Activated T-cell treated with anti-CD3 and anti-CD28 coated beads for 48 hours (primary cell): ENCODE results near the gene PIK3R5.

Source experiments
- DNase-seq: peaks from one replicate; pipeline ENCODE4 v3.0.0-alpha.2; 2020; ENCODE audit warnings: low read depth

The PIK3R5 gene

DNA sequence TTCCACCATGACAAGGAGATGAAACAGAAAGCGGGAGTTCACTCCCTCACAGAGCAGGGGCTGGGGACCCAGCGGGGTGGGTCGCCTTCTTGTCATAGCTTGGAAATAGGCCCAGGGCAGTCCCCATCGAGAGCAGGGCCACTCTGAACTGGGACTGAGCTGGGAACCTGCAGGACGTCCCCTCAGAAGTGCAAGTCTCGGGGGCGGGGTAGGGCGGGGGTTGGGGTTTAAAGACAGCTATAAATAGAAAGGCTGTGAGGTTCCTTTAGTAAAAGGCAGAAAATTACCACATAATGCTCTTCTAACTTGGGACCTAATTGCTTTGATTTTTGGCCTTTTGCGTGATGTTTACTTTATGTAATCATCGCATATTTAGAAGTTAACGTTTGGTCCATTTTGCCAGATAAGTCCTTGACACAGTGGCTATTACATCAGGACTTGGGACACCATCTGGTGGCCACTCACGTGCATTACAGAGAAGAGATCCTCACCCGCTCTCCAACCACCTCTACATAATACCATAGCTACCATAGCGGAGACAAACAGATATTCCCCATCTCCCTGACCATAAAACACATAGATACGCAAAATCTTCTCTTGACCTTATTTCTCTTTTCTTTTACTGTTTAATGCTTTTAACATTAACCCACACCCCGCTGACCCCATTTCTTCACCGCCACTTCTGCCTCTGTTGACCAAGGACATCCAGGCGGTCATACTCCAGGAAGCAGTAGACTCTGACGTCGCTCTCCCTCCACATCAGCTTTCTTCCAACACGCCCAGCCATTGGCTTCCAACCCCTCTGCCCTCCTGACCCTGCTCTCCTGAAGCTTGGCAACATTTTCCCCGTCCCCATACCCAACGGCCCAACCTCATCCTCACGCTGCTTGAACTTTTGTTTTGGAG, 70.6 kb downstream of the PIK3R5 start:
- peak; percentile 30 for DNase-seq

DNA sequence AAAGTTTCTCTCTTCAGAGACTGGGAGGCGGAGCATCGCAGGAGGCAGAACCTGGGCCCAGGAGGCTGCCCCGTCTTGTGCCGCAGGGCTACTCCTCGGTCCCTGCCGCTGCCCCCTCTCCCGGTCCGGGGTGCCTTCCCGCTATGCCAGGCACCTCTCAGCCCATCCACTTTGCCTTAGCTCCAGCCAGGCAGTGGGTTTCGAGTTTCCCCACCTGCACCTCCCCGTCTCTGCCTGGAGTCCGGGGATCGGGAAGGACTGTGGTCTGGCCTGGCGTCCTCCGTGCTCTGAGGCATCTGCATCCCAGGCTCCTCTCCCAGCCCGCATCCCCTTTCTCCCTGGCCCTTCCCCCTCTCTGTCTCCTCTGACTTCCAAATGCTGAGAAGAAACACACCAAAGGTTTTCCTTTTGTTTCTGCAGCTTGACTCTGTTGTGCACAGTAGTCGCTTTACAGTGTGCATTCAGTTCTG, 71.3 kb downstream of the PIK3R5 start:
- no peak for DNase-seq

DNA sequence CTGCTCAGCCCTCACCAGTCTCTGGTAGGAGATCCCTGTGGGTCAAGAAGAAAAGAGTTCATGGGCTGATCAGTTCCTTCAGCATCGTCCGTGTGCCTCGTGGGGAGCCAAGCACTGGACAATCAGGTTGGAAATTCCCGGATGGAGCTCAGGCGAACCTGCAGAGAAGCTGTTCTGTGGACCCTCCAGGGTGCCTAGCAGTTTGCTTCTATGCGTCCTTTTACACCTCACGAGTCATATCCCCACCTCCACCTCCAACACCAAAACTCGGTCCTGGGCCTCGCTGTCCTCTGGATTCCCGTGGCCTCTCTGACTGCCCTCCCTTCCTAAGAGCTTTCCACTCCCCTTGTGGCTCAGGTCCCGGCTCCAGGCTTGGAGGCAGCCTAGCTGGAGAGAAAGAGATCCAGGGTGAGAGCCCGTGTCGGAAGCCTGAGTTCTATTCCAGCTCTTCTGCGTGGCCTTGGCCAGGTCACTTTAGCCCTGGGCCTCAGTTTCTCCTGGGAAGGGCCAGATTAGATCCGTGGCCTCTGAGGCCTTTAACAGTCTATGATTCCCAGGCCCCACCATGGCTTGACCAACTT, 71.8 kb downstream of the PIK3R5 start:
- no peak for DNase-seq

DNA sequence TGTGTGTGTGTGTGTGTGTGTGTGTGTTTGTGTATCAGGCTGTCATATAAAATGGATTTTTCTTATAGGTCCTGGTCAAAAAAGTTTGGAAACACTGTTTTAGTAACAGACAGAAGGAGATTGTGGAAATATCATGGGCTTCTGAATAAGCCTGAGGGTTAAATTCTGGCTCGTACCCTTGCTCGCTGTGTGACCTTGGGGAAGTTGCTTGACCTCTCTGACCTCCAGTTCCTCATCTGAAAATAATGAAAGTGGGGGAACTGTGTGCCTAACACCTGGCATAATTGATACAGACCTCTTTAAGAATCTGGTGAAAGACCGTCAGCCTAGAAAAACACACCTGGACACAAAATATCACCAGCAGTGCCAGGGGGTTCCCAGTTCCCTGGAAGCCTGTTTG, 72.4 kb downstream of the PIK3R5 start:
- DNase-seq, result no peak

DNA sequence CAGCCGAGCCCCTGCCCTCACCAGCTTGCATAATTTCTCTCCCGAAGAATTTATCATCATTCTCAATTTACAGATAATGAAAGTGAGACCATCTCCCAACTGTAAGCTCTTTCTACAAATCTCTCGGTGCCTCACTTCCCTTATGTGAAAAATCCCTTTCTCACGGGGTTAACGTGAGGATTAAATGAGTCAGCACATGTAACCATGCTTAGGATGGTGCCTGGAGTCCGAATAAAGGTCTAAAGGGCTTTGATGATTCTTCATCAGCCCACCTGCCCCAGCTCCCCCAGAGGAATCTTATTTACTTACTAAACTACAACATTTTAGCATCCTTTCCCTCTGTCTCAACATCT, 73.2 kb downstream of the PIK3R5 start:
- no peak for DNase-seq

DNA sequence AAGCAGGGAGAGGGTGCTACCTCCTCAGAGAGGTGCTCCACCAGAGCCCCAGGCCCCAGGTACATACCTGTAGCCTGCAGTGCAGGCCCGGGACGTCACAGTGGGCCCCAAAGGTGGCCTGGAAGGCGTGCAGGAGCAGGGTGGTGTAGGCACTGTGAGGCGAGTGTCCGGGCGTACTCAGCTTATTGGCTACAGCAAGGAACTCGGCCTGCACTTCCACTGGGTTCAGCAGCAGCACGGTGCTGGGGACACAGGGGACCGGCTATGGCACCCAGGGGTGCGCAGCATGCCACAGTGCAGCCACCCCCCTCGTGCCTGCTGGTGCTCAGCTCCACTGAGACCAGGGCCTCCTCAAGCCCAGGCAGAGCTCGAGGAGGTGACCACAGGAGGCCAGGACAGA, 74.8 kb downstream of the PIK3R5 start:
- no peak for DNase-seq

DNA sequence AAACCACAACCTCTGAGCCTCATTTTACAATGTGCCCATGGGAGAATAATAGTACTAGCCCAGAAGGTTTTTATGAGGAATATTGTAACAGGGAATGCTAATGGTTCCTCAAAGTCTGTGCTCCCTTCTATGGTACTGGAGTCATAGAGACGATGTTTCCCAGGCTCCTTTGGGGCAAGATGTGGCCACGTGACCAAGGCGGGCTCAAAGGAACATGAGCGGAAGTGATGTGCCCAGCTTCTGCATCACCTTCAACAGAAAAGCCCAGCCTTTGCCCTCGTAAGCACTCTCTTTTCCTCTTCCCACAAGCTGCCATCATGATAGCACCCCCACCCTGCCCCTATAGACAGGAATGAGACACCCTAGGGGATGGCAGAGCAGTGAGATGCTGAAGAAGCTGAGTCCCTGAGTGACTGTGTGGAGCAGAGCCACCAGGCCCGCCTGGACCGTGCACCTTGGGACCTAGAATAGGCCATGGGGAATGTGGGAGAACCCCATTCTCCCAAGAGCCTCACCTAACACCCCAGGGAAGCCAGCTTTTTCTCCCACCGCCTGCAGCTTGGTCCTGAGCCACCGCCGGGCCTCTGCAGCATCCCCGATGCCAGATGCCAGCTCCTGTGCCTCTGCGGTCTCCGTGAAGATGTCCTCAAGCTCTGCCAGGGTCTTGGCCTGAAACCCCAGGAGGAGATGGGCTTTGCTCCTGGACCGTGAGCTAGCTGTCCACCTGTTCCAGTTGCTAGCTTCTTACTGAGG, 75.9 kb downstream of the PIK3R5 start:
- DNase-seq, result no peak

DNA sequence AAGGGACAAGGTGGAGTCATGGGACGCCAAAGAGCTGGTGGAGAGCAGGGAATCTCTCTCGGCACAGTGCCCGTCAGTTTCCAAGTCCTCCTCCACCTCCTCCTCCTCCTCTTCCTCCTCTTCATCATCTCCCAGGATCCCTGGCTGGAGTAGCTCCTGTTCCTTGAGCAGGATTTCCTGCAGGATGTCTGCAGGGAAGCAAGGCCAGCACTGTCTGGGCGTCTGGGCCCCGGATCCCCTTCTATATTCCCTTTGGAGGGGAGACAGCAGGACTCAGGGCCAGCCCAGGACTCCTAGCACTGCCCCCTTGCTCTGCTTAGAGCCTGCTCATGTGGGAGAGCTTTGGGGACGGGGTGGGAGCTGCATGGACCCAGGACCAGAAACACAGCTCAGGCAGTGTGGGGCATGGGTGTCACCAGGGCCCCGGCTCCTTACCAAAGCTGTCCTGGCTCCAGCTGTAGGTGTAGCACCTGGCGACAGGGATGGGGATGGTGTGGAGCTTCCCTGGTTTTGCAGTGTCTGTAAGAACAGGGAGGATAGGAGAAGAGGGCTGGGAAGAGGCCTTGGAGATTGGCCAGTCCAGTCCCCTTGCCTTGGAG, 76.7 kb downstream of the PIK3R5 start:
- no peak for DNase-seq

DNA sequence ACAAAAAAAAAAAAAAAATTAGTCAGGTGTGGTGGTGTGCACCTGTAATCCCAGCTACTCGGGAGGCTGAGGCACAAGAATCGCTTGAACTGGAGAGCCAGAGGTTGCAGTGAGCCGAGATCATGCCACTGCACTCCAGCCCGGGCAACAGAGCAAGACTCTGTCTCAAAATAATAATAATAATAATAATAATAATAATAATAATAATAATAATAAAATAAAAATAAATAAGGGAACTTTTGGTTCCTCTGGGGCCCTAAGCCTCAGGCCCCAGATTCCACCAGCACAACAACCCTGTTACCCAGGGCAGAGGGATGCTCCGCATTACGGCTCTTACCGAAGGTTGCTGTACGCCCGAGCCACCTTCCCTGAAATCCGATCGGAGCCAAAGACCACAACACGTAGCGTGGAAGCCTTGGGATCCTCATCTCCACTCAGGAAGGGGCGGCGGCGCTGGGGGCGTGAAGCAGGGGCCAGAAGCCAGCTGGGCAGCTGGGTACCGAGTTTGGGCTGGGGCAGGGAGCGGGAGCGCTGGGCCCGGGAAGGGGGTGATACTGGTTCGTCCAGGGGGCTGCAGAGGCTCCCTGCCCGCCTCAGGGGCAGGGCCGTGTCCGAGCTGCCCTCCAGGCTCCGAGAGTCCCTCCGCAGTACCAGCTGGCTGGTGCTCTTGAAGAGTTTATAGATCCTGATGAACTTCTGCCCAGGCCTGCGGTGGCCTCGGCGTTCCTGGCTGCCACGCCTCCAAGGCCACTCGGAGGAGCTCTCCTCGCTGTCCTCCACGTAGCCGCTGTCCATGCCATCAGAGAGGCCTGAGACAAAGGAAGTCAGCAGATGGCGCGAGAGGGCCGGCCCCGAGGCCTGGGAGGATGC, 77.4 kb downstream of the PIK3R5 start:
- no peak for DNase-seq

DNA sequence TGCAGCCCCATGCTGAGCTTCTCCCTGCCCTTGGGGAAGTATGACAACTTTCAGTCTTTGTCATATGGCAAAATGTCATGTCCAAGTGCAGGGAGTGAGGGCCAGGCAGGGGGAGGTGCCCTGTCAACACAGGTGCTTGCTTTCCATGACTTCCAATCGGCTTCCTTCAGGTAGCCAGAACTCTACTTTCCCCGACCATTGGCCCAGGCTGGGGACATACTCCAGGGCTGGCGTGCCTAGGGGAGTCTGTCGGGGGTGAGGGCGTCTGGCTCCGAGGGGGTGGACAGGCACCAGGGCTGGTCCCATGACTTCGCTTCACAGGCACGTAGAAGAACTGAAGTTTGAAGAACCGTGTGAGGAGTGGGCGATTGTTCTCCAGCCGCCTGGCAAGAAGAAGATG, 78.2 kb downstream of the PIK3R5 start:
- no peak for DNase-seq

DNA sequence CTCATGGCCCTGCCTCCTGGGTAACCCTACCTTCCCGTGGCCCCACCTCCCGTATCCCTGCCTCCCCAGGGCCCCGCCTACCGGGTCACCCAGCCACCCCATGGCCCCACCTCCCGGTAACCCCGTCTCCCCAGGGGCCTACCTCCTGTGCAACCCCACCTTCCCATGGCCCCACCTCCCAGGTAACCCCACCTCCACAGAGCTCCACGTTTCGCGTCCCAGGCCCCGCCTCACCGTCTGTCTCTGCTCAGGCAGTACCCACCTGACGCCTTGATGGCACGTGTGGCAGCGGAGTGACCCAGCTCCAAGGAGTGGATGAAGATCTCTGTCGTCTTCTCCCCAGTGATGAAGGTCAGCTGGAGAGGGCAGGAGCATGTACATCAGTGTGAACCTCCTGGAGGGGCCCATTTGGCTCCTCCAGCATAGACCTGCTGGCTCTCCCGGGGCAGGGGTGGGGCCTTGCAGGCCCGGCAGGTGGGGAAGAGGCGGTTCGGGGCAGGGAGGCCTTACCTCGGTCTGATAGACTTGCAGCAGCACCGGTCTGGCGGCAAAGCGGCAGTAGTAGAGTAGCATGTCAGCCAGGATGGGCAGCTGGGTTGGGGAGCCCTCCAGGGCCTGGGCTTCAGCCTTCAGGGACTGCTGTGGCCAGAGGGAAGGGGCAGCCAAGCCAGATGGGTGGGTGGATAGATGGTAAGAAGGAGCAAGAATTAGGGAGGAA, 79.4 kb downstream of the PIK3R5 start:
- DNase-seq, result no peak

DNA sequence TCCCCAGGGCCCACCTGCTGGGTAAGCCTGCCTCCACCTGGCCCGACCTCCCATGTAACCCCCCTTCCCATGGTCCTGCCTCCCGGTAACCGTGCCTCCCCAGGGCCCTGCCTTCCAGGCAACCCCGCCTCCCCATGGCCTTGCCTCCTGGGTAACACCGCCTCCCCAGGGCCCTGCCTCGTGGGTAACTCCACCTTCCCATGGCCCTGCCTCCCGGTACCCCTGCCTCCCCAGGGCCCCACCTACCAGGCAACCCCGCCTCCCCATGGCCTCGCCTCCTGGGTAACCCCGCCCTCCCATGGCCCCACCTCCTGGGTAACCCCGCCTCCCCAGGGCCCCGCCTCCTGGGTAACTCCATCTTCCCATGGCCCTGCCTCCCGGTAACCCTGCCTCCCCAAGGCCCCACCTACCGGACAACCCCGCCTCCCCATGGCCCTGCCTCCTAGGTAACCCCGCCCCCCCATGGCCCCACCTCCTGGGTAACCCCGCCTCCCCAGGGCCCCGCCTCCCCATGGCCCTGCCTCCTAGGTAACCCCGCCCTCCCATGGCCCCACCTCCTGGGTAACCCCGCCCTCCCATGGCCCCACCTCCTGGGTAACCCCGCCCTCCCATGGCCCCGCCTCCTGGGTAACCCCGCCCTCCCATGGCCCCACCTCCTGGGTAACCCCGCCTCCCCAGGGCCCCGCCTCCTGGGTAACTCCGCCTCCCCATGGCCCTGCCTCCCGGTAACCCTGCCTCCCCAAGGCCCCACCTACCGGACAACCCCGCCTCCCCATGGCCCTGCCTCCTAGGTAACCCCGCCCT, 80.1 kb downstream of the PIK3R5 start:
- DNase-seq, result peak; percentile 34

DNA sequence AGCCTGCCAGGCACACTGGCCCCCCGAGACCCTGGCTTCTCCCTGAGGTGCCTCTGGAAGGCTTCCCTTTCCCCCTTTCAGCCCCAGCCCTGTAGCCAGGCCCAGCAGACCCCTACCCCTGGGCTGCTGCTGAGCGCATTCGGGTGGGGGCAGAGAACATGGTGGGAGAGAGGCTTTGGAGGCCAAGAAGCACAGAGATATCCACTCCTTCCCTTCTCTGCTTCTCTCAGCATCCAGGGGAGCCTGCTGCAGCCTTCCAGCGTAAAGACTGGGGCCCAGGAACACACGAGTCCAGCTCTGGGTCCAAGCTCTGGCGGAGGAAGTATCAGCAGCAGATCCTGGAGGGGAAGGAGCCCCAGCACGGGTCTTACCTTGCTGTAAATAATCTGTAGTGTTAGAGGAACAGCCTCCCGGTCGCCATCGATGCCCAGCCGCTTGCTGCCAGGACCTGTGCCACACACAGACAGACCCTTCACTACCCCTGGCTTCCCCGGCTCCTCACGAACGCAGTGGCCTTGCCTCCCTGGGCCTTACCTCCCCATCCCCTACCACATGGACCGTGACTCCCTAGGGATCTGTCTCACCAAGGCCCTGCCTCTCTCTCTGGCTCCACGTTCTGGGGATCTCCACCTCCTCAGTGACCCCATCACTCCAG, 81.0 kb downstream of the PIK3R5 start:
- no peak for DNase-seq

DNA sequence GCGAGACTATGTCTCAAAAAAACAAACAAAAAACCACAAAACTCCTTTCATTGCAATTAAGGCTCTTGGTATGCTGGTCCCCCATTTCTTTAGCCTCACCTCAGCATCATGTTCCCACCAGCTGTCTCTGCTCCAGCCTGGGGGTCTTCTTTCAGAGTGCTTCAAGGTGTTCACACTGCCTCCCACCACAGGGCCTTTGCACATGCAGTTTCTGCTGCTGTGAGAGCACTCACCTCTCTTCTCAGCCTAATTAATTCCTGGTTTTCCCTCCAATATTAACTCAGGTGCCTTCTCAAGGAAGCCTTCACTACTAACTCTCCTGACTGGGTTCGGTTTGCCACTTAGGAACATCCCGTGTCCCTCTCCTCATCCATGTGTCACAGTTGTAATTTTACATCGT, 82.2 kb downstream of the PIK3R5 start:
- DNase-seq, result no peak

DNA sequence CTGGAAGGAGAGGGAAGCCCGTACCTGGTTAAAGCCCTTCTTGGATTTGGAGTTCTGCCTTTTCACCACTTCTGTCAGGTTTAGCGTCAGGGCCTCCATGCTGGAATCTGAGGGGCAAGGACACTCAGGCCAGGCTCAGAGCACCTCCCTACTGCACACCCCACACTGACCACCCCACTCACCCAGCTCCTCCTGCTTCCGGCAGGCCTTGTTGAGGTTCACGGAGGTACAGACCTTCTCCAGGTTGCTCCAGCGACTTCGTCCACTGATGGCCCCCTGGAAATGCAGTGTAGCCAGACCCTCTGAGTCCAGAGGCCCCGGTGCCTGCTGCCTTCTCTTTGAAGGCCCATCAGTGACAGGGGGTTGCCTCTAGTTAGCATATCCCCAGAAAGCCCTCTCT, 83.9 kb downstream of the PIK3R5 start:
- no peak for DNase-seq

DNA sequence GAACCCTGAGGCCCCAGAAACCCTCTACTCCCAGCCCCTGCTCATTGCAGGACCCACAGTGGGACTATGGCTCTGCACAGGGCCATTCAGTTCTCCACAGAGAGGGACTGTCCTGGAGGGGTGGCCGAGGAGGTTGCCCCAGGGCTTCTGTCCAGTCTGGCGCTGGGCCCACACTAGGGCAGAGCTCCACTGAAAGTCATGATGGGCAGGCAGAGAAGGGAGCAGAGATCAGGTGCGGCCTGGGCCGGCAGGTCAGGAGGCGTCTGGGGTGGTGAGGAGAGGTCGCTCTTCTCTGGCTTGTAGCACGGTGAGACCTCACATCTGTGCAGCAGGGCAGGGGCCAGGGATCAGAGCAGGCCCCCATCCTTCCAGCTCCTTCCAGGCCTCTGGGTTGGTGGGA, 85.0 kb downstream of the PIK3R5 start:
- DNase-seq, result no peak

DNA sequence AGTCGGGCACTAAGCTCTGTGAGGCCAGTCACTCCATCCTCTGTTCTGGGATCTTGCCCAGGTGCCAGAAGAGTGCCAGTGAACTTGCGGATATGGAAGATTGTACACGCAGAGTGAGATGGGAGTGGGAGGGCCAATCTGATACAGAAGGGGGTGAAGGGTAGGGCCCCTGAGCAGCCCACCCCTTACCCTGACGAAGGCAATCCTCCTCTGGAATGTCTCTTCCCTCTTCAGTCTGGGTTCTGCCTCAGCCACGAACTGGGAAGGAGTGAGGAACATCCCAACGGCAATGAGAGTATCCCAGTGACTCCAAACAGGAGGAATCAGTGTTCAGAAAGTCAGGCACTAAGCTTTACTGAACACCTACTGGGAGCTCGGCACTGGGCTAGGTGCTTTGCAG, 86.1 kb downstream of the PIK3R5 start:
- no peak for DNase-seq

DNA sequence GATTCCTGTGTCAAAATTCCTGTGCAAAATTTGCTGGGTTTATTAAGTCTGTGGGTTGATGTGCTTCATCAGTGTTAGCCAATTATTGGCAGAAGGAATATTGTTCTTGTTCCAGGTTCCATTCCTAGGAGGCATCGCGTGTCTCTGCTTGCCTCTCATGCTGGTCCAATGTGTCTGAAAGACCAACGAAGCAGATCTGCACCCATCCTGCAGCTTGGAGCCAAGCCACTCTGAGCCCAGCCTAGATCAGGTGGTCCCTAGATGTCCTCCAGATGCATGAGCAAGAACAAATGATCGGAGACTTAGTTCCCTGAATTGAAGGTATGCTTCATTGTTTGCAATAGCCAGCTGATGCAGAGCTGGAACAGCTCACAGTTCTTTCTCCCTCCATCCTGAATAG, 87.5 kb downstream of the PIK3R5 start:
- no peak for DNase-seq

DNA sequence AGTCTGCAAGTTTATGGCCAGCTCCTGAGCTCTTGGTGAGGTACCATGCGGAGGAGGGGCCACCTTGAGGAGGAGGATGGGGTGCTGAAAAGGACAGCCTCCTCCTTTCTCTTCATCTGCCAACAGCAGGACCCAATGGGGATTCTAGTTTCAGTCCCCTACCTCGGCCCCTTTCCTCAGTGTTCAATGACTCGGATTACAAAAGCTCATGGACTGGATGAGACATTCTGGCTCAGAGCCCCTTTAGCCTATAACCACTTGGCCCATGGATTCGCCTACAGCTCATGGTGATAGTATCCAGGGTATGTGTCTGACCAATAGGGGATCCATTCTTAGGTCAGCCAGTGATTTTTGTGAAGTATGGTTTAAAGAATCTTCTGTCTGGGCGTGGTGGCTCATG, 89.5 kb downstream of the PIK3R5 start:
- DNase-seq, result no peak

DNA sequence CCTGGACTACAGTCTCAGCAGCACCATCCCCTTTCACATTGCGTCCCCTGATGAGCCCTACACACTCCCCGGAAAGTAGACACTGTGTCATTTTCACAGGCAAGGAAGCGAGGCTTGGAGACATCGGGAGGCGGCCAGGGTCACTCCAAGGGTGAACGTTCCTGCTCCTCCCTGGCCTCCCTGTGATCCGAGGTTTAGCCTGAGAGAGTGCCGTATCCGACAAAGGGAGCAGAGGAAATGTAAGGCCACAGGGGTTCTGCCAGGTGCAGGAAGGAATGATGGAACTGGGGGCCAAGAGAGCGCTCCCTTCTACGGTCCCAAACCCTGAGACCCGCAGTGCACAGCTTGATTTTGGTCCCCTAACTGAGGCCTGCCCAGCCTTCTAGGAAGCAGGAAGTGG, 90.1 kb downstream of the PIK3R5 start:
- no peak for DNase-seq
